A549 (cell line): ENCODE measurements around the gene DPYD. TPM values are rescaled to one million over a fixed set of nuclear protein-coding genes. Genes with fewer than 3 reads are reported as not detected.

Source experiments
- ATAC-seq, 2 experiments: fragments of 200-7000 bp in 1 of 2; fragments of >200 bp in 1 of 2; cut with Nextera tagmentation in 1 of 2; cut with Tn5 transposase in 1 of 2; 3 replicates each; pipeline versions ENCODE4 v1.8.0 to v1.9.1; 2018 to 2020; ENCODE audit warnings: mild to moderate bottlenecking in 1 of 2, moderate library complexity in 1 of 2
- CTCF ChIA-PET: fragments of 300-600 bp; sonication (Branson Sonifier 250); formaldehyde crosslinking; extraction: SDS; loops from one replicate; lab custom pipeline; 2021; ENCODE audit warnings: antibody characterized with exemption, inconsistent platforms; lab: Yijun Ruan, JAX
- POLR2A ChIA-PET: fragments of 350-600 bp; formaldehyde crosslinking; extraction: SDS; loops from one replicate; lab custom pipeline; 2021; ENCODE audit warnings: antibody characterized with exemption, inconsistent platforms; lab: Yijun Ruan, JAX
- DNase-seq, 2 experiments: peaks; one replicate each; pipeline versions ENCODE4 v3.0.0 to v3.0.0-alpha.2; 2011 to 2016; ENCODE audit warnings: low read depth in 1 of 2, low spot score in 1 of 2
- FAIRE-seq: peaks from 2 replicates; lab custom pipeline; 2011; peaks lifted over from hg19 to GRCh38; lab: Jason Lieb, UNC
- H3K27ac ChIP-seq, 2 experiments: fragments of >200 bp; sonication (Bioruptor Twin); formaldehyde crosslinking; 3 replicates each; pipeline ENCODE4 v1.5.1; 2016 to 2017
- H3K4me1 ChIP-seq: fragments of >200 bp; sonication (Bioruptor Twin); formaldehyde crosslinking; 3 replicates; pipeline ENCODE4 v1.6.1; 2016
- H3K4me2 ChIP-seq: fragments of >200 bp; sonication (Bioruptor Twin); formaldehyde crosslinking; 3 replicates; pipeline ENCODE4 v1.6.1; 2016
- H3K4me3 ChIP-seq: fragments of >200 bp; sonication (Bioruptor Twin); formaldehyde crosslinking; 3 replicates; pipeline ENCODE4 v1.5.1; 2016
- H3K9me3 ChIP-seq: fragments of >200 bp; sonication (Bioruptor Twin); formaldehyde crosslinking; 3 replicates; pipeline ENCODE4 v1.6.1; 2016
- BHLHE40 ChIP-seq: IDR thresholded peaks from 2 replicates; pipeline ENCODE4 v1.6.1; 2012; ENCODE audit warnings: low read depth, low read length, inconsistent platforms
- CBX2 ChIP-seq: fragments of 200-600 bp; sonication (generic); IDR thresholded peaks from 2 replicates; pipeline ENCODE4 v1.6.1; 2016; ENCODE audit warnings: low read depth, mild to moderate bottlenecking, borderline replicate concordance
- CTCF ChIP-seq: fragments of >200 bp; sonication (Bioruptor Twin); formaldehyde crosslinking; IDR thresholded peaks from 3 replicates; pipeline ENCODE4 v1.5.1; 2016
- EHMT2 ChIP-seq: fragments of 200-600 bp; sonication (generic); IDR thresholded peaks from 2 replicates; pipeline ENCODE4 v1.6.1; 2016; ENCODE audit warnings: antibody characterized with exemption, low read depth, mild to moderate bottlenecking, moderate library complexity
- ELK1 ChIP-seq: fragments of 150-350 bp; IDR thresholded peaks from 2 replicates; pipeline ENCODE4 v1.6.1; 2014; ENCODE audit warnings: low read depth, mild to moderate bottlenecking, low read length
- FOSB ChIP-seq: fragments of 250-450 bp; sonication (Bioruptor Pico); IDR thresholded peaks from 2 replicates; pipeline ENCODE4 v1.5.0; 2020; ENCODE audit warnings: mild to moderate bottlenecking, moderate library complexity
- FOXS1 ChIP-seq: fragments of 250-450 bp; sonication (Bioruptor Pico); IDR thresholded peaks from 2 replicates; pipeline ENCODE4 v1.5.0; 2020; ENCODE audit warnings: mild to moderate bottlenecking, moderate library complexity
- GATA3 ChIP-seq: IDR thresholded peaks from 2 replicates; pipeline ENCODE4 v1.6.1; 2012; ENCODE audit warnings: borderline replicate concordance
- HEYL ChIP-seq: fragments of 250-450 bp; sonication (Bioruptor Pico); IDR thresholded peaks from 2 replicates; pipeline ENCODE4 v1.8.0; 2021; ENCODE audit warnings: mild to moderate bottlenecking, moderate library complexity
- HOXA7 ChIP-seq: fragments of 250-450 bp; sonication (Bioruptor Pico); IDR thresholded peaks from 2 replicates; pipeline ENCODE4 v1.5.0; 2020; ENCODE audit warnings: mild to moderate bottlenecking, moderate library complexity
- JUN ChIP-seq, 2 experiments: fragments of >200 bp; sonication (Bioruptor Twin); formaldehyde crosslinking; IDR thresholded peaks; 2 replicates in 1 of 2; 3 replicates in 1 of 2; pipeline ENCODE4 v1.6.1; 2016 to 2017
- JUNB ChIP-seq: fragments of >200 bp; sonication (Bioruptor Twin); formaldehyde crosslinking; IDR thresholded peaks from 2 replicates; pipeline ENCODE4 v1.6.1; 2016
- MAFK ChIP-seq: fragments of 450-650 bp; IDR thresholded peaks from 2 replicates; pipeline ENCODE4 v1.6.1; 2014; ENCODE audit not compliant: partially characterized antibody
- POLR2AphosphoS2 ChIP-seq: conservative IDR thresholded peaks from 2 replicates; pipeline ENCODE4 v1.6.1; 2012; ENCODE audit warnings: low read length, improper control_type of control experiment, inconsistent platforms
- RARB ChIP-seq: fragments of 250-450 bp; sonication (Bioruptor Pico); IDR thresholded peaks from 2 replicates; pipeline ENCODE4 v1.8.0; 2021; ENCODE audit warnings: mild to moderate bottlenecking, moderate library complexity
- RFX5 ChIP-seq: fragments of 450-650 bp; IDR thresholded peaks from 2 replicates; pipeline ENCODE4 v1.7.1; 2014; ENCODE audit warnings: antibody characterized with exemption, mild to moderate bottlenecking, moderate library complexity
- RNF2 ChIP-seq: fragments of 200-600 bp; sonication (generic); IDR thresholded peaks from 2 replicates; pipeline ENCODE4 v1.6.1; 2016; ENCODE audit warnings: low read depth, mild to moderate bottlenecking, antibody characterized with exemption, moderate library complexity, borderline replicate concordance
- TFCP2L1 ChIP-seq: fragments of 250-450 bp; sonication (Bioruptor Pico); IDR thresholded peaks from 2 replicates; pipeline ENCODE4 v1.5.0; 2021; ENCODE audit warnings: mild to moderate bottlenecking
- ZC3H11A ChIP-seq: fragments of 450-650 bp; IDR thresholded peaks from 2 replicates; pipeline ENCODE4 v1.6.1; 2014; ENCODE audit warnings: antibody characterized with exemption, mild to moderate bottlenecking
- WGBS: methylation state at CpG from one replicate; pipeline ENCODE4 v1.1.6; 2017; ENCODE audit errors: missing lambda C conversion rate; 5-methylcytosine and 5-hydroxymethylcytosine counted together
- polyA plus RNA-seq, 4 experiments: library from polyadenylated mRNA; depleted of rRNA in 3 of 4; stranded (reverse); fragments of >200 nt; fragmentation: RNase III in 1 of 4; extraction: RNeasy Plus Mini Kit Qiagen cat#74134 plus additional on column Dnase treatment in 1 of 4; gene quantifications; 2 replicates in 3 of 4; 3 replicates in 1 of 4; pipeline ENCODE4 v1.2.3, GENCODE V29; 2011 to 2017
- TF ChIP-seq, protein P1 (sequence below): fragments of >200 bp; sonication (Bioruptor Twin); formaldehyde crosslinking; IDR thresholded peaks from 3 replicates; pipeline ENCODE4 v1.6.1; 2016
- TF ChIP-seq, protein P2 (sequence below): fragments of 250-450 bp; sonication (Bioruptor Pico); IDR thresholded peaks from 2 replicates; pipeline ENCODE4 v1.5.0; 2020; ENCODE audit warnings: low read depth, mild to moderate bottlenecking, moderate library complexity
- TF ChIP-seq, protein P3 (sequence below): fragments of 200-600 bp; sonication (generic); IDR thresholded peaks from 2 replicates; pipeline ENCODE4 v1.6.1; 2016; ENCODE audit warnings: antibody characterized with exemption, mild to moderate bottlenecking, moderate library complexity

Gene DPYD
- polyA plus RNA-seq, 2 of the 4 experiments (the other 2 are of a cell fraction): 5.9 to 7.5 TPM

GRCh38 chr1:97245682-97246081, 675.2 kb downstream of the DPYD start:
- 36% methylated on average over 1 of the region's 1 CpG for WGBS
- CTCF ChIA-PET: interaction anchor here (1.2 kb wide), 1 partner anchor 533 kb away, joined by 3 read pairs; no protein-coding TSS in a partner anchor
- FAIRE-seq: no peak
- ATAC-seq: no peak
- TF ChIP-seq EHMT2: no peak
- TF ChIP-seq, protein P1, sequence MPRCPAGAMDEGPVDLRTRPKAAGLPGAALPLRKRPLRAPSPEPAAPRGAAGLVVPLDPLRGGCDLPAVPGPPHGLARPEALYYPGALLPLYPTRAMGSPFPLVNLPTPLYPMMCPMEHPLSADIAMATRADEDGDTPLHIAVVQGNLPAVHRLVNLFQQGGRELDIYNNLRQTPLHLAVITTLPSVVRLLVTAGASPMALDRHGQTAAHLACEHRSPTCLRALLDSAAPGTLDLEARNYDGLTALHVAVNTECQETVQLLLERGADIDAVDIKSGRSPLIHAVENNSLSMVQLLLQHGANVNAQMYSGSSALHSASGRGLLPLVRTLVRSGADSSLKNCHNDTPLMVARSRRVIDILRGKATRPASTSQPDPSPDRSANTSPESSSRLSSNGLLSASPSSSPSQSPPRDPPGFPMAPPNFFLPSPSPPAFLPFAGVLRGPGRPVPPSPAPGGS: no peak
- TF ChIP-seq FOSB (CRISPR knock-in tag): no peak
- TF ChIP-seq HOXA7 (CRISPR knock-in tag): no peak
- TF ChIP-seq, protein P2, sequence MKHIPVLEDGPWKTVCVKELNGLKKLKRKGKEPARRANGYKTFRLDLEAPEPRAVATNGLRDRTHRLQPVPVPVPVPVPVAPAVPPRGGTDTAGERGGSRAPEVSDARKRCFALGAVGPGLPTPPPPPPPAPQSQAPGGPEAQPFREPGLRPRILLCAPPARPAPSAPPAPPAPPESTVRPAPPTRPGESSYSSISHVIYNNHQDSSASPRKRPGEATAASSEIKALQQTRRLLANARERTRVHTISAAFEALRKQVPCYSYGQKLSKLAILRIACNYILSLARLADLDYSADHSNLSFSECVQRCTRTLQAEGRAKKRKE (CRISPR knock-in tag): no peak
- no peak for TF ChIP-seq RNF2
- TF ChIP-seq JUN (IDR thresholded peaks at IDR 0.05): no peak
- no peak for TF ChIP-seq RARB (CRISPR knock-in tag)
- no peak for TF ChIP-seq GATA3
- no peak for TF ChIP-seq MAFK
- TF ChIP-seq JUNB: no peak
- TF ChIP-seq, protein P3, sequence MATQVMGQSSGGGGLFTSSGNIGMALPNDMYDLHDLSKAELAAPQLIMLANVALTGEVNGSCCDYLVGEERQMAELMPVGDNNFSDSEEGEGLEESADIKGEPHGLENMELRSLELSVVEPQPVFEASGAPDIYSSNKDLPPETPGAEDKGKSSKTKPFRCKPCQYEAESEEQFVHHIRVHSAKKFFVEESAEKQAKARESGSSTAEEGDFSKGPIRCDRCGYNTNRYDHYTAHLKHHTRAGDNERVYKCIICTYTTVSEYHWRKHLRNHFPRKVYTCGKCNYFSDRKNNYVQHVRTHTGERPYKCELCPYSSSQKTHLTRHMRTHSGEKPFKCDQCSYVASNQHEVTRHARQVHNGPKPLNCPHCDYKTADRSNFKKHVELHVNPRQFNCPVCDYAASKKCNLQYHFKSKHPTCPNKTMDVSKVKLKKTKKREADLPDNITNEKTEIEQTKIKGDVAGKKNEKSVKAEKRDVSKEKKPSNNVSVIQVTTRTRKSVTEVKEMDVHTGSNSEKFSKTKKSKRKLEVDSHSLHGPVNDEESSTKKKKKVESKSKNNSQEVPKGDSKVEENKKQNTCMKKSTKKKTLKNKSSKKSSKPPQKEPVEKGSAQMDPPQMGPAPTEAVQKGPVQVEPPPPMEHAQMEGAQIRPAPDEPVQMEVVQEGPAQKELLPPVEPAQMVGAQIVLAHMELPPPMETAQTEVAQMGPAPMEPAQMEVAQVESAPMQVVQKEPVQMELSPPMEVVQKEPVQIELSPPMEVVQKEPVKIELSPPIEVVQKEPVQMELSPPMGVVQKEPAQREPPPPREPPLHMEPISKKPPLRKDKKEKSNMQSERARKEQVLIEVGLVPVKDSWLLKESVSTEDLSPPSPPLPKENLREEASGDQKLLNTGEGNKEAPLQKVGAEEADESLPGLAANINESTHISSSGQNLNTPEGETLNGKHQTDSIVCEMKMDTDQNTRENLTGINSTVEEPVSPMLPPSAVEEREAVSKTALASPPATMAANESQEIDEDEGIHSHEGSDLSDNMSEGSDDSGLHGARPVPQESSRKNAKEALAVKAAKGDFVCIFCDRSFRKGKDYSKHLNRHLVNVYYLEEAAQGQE: no peak
- no peak for TF ChIP-seq FOXS1 (CRISPR knock-in tag)
- TF ChIP-seq TFCP2L1 (CRISPR knock-in tag): no peak
- TF ChIP-seq ELK1: no peak
- TF ChIP-seq ZC3H11A: no peak
- DNase-seq: no peak
- Histone ChIP-seq H3K4me3 (no peak overlapping the region), H3K4me1 (no peaks in the 10 kb centered on the region), H3K4me2 (no peak overlapping the region), H3K27ac (no peak overlapping the region), H3K9me3 (no peaks in the 10 kb centered on the region)
- POLR2A ChIA-PET: no interaction called here

DNA sequence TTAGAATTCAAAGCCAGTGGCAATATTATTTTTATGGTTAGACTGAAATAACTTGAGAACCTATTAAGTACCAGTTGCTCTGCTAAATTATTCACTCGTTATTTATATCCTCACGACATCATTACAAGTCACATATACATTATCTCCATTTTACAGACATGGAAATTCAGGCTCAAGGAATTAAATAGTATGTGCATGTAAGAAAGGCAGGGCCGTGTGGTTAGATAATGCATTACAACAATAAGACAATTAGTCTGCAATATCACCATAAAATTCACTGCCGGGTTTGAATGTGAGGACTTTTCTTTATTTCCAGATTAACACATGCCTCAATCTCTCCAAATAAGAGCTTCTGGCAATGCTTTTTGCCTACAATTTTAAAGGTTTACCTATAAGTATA, 675.8 kb downstream of the DPYD start:
- H3K9me3 ChIP-seq: no peaks in the 10 kb centered on the region
- CTCF ChIA-PET: interaction anchor here (1.2 kb wide), 1 partner anchor 534 kb away, joined by 3 read pairs; no protein-coding TSS in a partner anchor
- ATAC-seq: no peak
- no peaks in the 10 kb centered on the region for H3K4me1 ChIP-seq
- H3K27ac ChIP-seq: no peak overlapping the region
- no peak for TF ChIP-seq POLR2AphosphoS2
- TF ChIP-seq RFX5: no peak
- TF ChIP-seq, protein P3: no peak
- no peak for TF ChIP-seq CBX2
- no peak for TF ChIP-seq HEYL
- TF ChIP-seq CTCF: no peak
- TF ChIP-seq BHLHE40: no peak
- no peak for TF ChIP-seq FOSB (CRISPR knock-in tag)
- no peak for DNase-seq
- POLR2A ChIA-PET: no interaction called here
- WGBS: 88% methylated on average over 4 of the region's 4 CpGs
- FAIRE-seq: no peak
- no peak overlapping the region for H3K4me3 ChIP-seq
- no peak overlapping the region for H3K4me2 ChIP-seq
